Measurements from ENCODE around the gene MTRF1.
"Not testable (repeated sequence)": the region's sequence is repeated elsewhere in the genome, so short reads cannot be mapped to it uniquely, and the experiment has no call there.

Gene MTRF1

GRCh38 chr13:41279156-41279555 is 15.8 kb upstream of the MTRF1 start:
- H3K4me3 ChIP-seq (ENCODE audit: extremely low read depth, insufficient read depth, low read length, poor library complexity, severe bottlenecking); H3K27ac ChIP-seq (ENCODE audit: low read depth, low read length, severe bottlenecking); H3K36me3 ChIP-seq (ENCODE audit: control insufficient read depth, insufficient read depth, low read length); H3K9me3 ChIP-seq (ENCODE audit: control insufficient read depth, low read length); H3K4me1 ChIP-seq (ENCODE audit: control insufficient read depth, insufficient read depth, low read length, poor library complexity, severe bottlenecking): not testable (repeated sequence)
- 44 to 49% methylated on average over 2 of the region's 2 CpGs for WGBS, 2 experiments (ENCODE audit: insufficient coverage in 2 of 2)

DNA sequence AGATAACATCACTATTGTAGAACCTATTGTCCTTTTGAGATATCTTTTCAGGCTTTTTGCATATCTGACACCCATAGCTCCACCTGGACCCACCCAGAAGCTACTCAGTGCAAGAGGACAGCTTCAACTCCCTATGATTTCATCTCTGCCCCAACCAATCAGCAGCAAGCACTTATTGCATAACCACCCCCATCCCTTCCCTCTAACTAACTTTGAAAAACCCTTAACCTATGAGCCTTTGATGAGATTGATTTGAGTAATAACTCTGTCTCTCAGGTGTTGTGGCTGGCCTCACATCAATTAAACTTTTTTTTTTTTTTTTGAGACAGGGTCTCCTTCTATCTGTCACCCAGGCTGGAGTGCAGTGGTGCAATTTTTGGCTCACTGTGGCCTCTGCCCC is 13.4 kb upstream of the MTRF1 start:
- Histone ChIP-seq H3K27ac (ENCODE audit: low read depth, low read length, severe bottlenecking) (no peak overlapping the region), H3K4me3 (ENCODE audit: extremely low read depth, insufficient read depth, low read length, poor library complexity, severe bottlenecking) (no peak overlapping the region), H3K4me1 (ENCODE audit: control insufficient read depth, insufficient read depth, low read length, poor library complexity, severe bottlenecking) (no peaks in the 10 kb centered on the region), H3K9me3 (ENCODE audit: control insufficient read depth, low read length) (peaks cover 6% of the 10 kb centered on the region), H3K36me3 (ENCODE audit: control insufficient read depth, insufficient read depth, low read length) (no peaks in the 10 kb centered on the region)

GRCh38 chr13:41274881-41275280 is 11.5 kb upstream of the MTRF1 start:
- Histone ChIP-seq H3K36me3 (ENCODE audit: control insufficient read depth, insufficient read depth, low read length) (no peaks in the 10 kb centered on the region), H3K4me3 (ENCODE audit: extremely low read depth, insufficient read depth, low read length, poor library complexity, severe bottlenecking) (no peak overlapping the region), H3K4me1 (ENCODE audit: control insufficient read depth, insufficient read depth, low read length, poor library complexity, severe bottlenecking) (no peaks in the 10 kb centered on the region), H3K27ac (ENCODE audit: low read depth, low read length, severe bottlenecking) (no peak overlapping the region), H3K9me3 (ENCODE audit: control insufficient read depth, low read length) (peaks cover 13% of the 10 kb centered on the region)
- WGBS, 2 experiments (ENCODE audit: insufficient coverage in 2 of 2), result 98 to 100% methylated on average over 5 to 7 of the region's 11 CpGs

GRCh38 chr13:41273831-41274441 is 10.6 kb upstream of the MTRF1 start:
- H3K4me1 ChIP-seq (ENCODE audit: control insufficient read depth, insufficient read depth, low read length, poor library complexity, severe bottlenecking), result no peaks in the 10 kb centered on the region
- H3K36me3 ChIP-seq (ENCODE audit: control insufficient read depth, insufficient read depth, low read length), result no peaks in the 10 kb centered on the region
- H3K27ac ChIP-seq (ENCODE audit: low read depth, low read length, severe bottlenecking), result no peak overlapping the region
- WGBS, 2 experiments (ENCODE audit: insufficient coverage in 2 of 2), result 100% methylated on average over 1 of the region's 3 CpGs
- no peak overlapping the region for H3K4me3 ChIP-seq (ENCODE audit: extremely low read depth, insufficient read depth, low read length, poor library complexity, severe bottlenecking)
- H3K9me3 ChIP-seq (ENCODE audit: control insufficient read depth, low read length), result peaks cover 19% of the 10 kb centered on the region

GRCh38 chr13:41271456-41272285 is 8.3 kb upstream of the MTRF1 start:
- WGBS, 2 experiments (ENCODE audit: insufficient coverage in 2 of 2), result 79 to 91% methylated on average over 2 to 4 of the region's 6 CpGs
- Histone ChIP-seq H3K27ac (ENCODE audit: low read depth, low read length, severe bottlenecking) (no peak overlapping the region), H3K9me3 (ENCODE audit: control insufficient read depth, low read length) (peaks cover 30% of the 10 kb centered on the region), H3K4me3 (ENCODE audit: extremely low read depth, insufficient read depth, low read length, poor library complexity, severe bottlenecking) (no peak overlapping the region), H3K4me1 (ENCODE audit: control insufficient read depth, insufficient read depth, low read length, poor library complexity, severe bottlenecking) (no peaks in the 10 kb centered on the region), H3K36me3 (ENCODE audit: control insufficient read depth, insufficient read depth, low read length) (no peaks in the 10 kb centered on the region)

- no peak overlapping the region for H3K4me3 ChIP-seq (ENCODE audit: extremely low read depth, insufficient read depth, low read length, poor library complexity, severe bottlenecking)
- H3K27ac ChIP-seq (ENCODE audit: low read depth, low read length, severe bottlenecking), result no peak overlapping the region
- WGBS, 2 experiments (ENCODE audit: insufficient coverage in 2 of 2), result no CpG with 5 or more reads among the region's 1 CpG
- H3K4me1 ChIP-seq (ENCODE audit: control insufficient read depth, insufficient read depth, low read length, poor library complexity, severe bottlenecking), result no peaks in the 10 kb centered on the region
- H3K9me3 ChIP-seq (ENCODE audit: control insufficient read depth, low read length), result peaks cover 30% of the 10 kb centered on the region
- no peaks in the 10 kb centered on the region for H3K36me3 ChIP-seq (ENCODE audit: control insufficient read depth, insufficient read depth, low read length)
Measured at GRCh38 chr13:41268764-41269163, 5.4 kb upstream of the MTRF1 start.

DNA sequence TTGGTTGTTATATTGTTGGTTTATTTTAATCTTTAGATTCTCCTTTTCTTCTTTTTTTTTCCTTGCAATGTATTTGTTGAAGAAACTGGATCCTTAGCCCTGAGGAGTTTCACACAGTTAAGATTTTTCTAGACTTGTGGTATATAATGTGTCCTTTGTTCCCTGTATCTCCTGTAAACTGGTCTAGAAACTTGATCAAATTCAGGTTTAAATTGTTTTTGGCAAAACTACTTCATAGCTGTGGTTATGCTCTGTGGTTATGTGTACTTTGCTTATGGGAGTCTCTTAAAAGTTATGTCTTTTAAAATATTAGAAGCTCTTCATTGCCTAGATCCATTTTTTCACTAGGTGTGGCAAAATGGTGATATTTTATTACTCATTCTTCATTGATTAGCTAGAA is 3.7 kb upstream of the MTRF1 start:
- Histone ChIP-seq H3K27ac (ENCODE audit: low read depth, low read length, severe bottlenecking) (no peak overlapping the region), H3K9me3 (ENCODE audit: control insufficient read depth, low read length) (peaks cover 27% of the 10 kb centered on the region), H3K4me1 (ENCODE audit: control insufficient read depth, insufficient read depth, low read length, poor library complexity, severe bottlenecking) (no peaks in the 10 kb centered on the region), H3K4me3 (ENCODE audit: extremely low read depth, insufficient read depth, low read length, poor library complexity, severe bottlenecking) (no peak overlapping the region), H3K36me3 (ENCODE audit: control insufficient read depth, insufficient read depth, low read length) (no peaks in the 10 kb centered on the region)

DNA sequence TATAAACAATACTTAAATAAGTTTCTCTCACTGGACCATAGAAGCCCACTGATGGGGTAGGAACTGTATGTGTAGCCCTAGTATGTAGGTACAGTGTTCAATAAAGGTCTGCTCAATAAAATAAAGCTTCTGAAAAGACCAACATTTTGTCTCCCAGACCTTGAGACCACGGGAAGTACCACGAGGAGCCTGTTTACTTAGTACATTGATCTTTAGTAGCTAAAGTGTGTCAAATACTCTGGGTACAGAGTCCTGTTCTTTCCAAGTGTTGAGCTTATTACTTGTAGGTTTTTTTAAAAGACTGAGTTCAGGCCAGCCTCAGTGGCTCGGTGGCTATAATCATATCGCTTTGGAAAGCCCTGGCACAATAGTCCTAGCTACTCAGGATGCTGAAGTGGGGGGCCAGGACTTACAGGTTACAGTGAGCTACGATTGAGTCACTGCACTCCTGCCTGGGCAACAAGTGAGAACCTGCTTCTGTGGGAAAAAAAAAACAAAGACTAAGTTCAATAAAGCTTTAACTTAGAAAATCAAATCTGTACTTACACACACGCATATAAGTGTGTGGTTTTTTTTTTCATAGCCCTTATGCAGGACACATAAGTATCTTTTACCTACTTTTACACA is 3.4 kb downstream of the MTRF1 start:
- H3K9me3 ChIP-seq (ENCODE audit: control insufficient read depth, low read length), result no peaks in the 10 kb centered on the region
- 92 to 93% methylated on average over 3 to 5 of the region's 6 CpGs for WGBS, 2 experiments (ENCODE audit: insufficient coverage in 2 of 2)
- H3K36me3 ChIP-seq (ENCODE audit: control insufficient read depth, insufficient read depth, low read length), result peaks cover 35% of the 10 kb centered on the region
- H3K4me1 ChIP-seq (ENCODE audit: control insufficient read depth, insufficient read depth, low read length, poor library complexity, severe bottlenecking), result no peaks in the 10 kb centered on the region
- no peak overlapping the region for H3K4me3 ChIP-seq (ENCODE audit: extremely low read depth, insufficient read depth, low read length, poor library complexity, severe bottlenecking)
- H3K27ac ChIP-seq (ENCODE audit: low read depth, low read length, severe bottlenecking), result no peak overlapping the region

DNA sequence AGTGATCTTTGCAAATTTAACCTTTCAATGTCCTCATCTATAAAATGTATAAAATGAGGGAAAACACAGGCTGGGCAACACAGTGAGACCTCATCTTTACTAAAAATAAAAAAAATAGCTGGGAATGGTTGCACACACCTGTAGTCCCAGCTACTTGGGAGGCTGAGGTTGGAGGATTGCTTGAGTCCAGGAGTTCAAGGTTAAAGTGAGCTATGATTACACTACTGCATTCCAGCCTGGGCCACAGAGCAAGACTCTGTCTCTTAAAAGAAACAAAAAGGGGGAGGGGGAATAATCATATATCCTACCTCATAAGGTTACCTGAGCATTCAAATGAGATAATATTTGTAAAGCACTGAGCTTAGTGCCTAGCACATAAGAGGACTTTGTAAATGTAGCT is 5.8 kb downstream of the MTRF1 start:
- no peak overlapping the region for H3K4me3 ChIP-seq (ENCODE audit: extremely low read depth, insufficient read depth, low read length, poor library complexity, severe bottlenecking)
- peaks cover 44% of the 10 kb centered on the region for H3K36me3 ChIP-seq (ENCODE audit: control insufficient read depth, insufficient read depth, low read length)
- no peak overlapping the region for H3K27ac ChIP-seq (ENCODE audit: low read depth, low read length, severe bottlenecking)
- no peaks in the 10 kb centered on the region for H3K9me3 ChIP-seq (ENCODE audit: control insufficient read depth, low read length)
- H3K4me1 ChIP-seq (ENCODE audit: control insufficient read depth, insufficient read depth, low read length, poor library complexity, severe bottlenecking), result no peaks in the 10 kb centered on the region

DNA sequence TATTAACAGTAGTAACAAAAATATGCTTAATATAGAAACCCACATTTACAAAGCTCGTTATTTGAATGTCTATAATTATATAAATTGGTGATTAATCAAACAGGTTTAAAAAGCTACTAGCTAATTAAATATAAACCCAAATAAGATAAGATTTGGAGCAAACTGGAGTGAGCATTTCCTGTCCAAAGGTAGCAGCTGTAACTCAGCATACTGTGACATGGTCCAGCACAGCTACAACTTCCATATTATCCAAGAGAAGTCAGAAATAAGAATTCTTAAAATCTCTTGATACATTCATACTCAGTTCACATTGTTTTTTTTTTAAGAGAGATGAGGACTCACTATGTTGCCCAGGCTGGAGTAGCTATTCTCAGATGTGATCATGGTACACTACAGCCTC is 8.5 kb downstream of the MTRF1 start:
- no peak overlapping the region for H3K27ac ChIP-seq (ENCODE audit: low read depth, low read length, severe bottlenecking)
- H3K36me3 ChIP-seq (ENCODE audit: control insufficient read depth, insufficient read depth, low read length), result peaks cover 61% of the 10 kb centered on the region
- no peaks in the 10 kb centered on the region for H3K9me3 ChIP-seq (ENCODE audit: control insufficient read depth, low read length)
- H3K4me1 ChIP-seq (ENCODE audit: control insufficient read depth, insufficient read depth, low read length, poor library complexity, severe bottlenecking), result no peaks in the 10 kb centered on the region
- H3K4me3 ChIP-seq (ENCODE audit: extremely low read depth, insufficient read depth, low read length, poor library complexity, severe bottlenecking), result no peak overlapping the region
- WGBS, 2 experiments (ENCODE audit: insufficient coverage in 2 of 2), result no CpG with 5 or more reads among the region's 1 CpG

- Histone ChIP-seq H3K27ac (ENCODE audit: low read depth, low read length, severe bottlenecking) (no peak overlapping the region), H3K4me1 (ENCODE audit: control insufficient read depth, insufficient read depth, low read length, poor library complexity, severe bottlenecking) (no peaks in the 10 kb centered on the region), H3K36me3 (ENCODE audit: control insufficient read depth, insufficient read depth, low read length) (peaks cover 60% of the 10 kb centered on the region), H3K9me3 (ENCODE audit: control insufficient read depth, low read length) (no peaks in the 10 kb centered on the region), H3K4me3 (ENCODE audit: extremely low read depth, insufficient read depth, low read length, poor library complexity, severe bottlenecking) (no peak overlapping the region)
Measured at GRCh38 chr13:41250993-41251392, 12.4 kb downstream of the MTRF1 start.
